GM23338 (cell line): Measurements from ENCODE around the gene STX5. TPM values are rescaled to one million over a fixed set of nuclear protein-coding genes. Genes with fewer than 3 reads are reported as not detected.

Source experiments
- ATAC-seq: fragments of 200-7000 bp; cut with Tn5 transposase; 3 replicates; pipeline ENCODE4 v1.9.1; 2020
- DNase-seq: peaks from one replicate; pipeline ENCODE4 v3.0.0-alpha.2; 2015; ENCODE audit warnings: low spot score
- H2AFZ ChIP-seq: fragments of 200-600 bp; sonication (generic); 2 replicates; pipeline ENCODE4 v1.8.0; 2016; ENCODE audit warnings: antibody characterized with exemption, mild to moderate bottlenecking, moderate library complexity
- H3F3A ChIP-seq: fragments of 200-600 bp; sonication (generic); replicated peaks from 2 replicates; pipeline ENCODE4 v1.8.0; 2017; ENCODE audit warnings: antibody characterized with exemption, mixed run types, low read depth
- H3K27ac ChIP-seq: fragments of 200-600 bp; sonication (generic); 2 replicates; pipeline ENCODE4 v1.6.1; 2016; ENCODE audit warnings: low read depth
- H3K27me3 ChIP-seq: fragments of 200-600 bp; sonication (generic); 2 replicates; pipeline ENCODE4 v1.8.0; 2016; ENCODE audit warnings: mild to moderate bottlenecking, mixed run types, moderate library complexity; ENCODE audit not compliant: insufficient read depth
- H3K36me3 ChIP-seq: fragments of 200-600 bp; sonication (generic); 2 replicates; pipeline ENCODE4 v1.8.0; 2016; ENCODE audit warnings: mild to moderate bottlenecking; ENCODE audit not compliant: insufficient read depth
- H3K4me1 ChIP-seq: fragments of 200-600 bp; sonication (generic); 2 replicates; pipeline ENCODE4 v1.8.0; 2016; ENCODE audit warnings: mild to moderate bottlenecking, moderate library complexity; ENCODE audit not compliant: insufficient read depth
- H3K4me2 ChIP-seq: fragments of 200-600 bp; sonication (generic); 2 replicates; pipeline ENCODE4 v1.7.1; 2017; ENCODE audit warnings: mixed run types
- H3K4me3 ChIP-seq: fragments of 200-600 bp; sonication (generic); 2 replicates; pipeline ENCODE4 v1.6.1; 2016; ENCODE audit warnings: mixed run types
- H3K79me2 ChIP-seq: fragments of 200-600 bp; sonication (generic); replicated peaks from 2 replicates; pipeline ENCODE4 v1.8.0; 2017; ENCODE audit warnings: mild to moderate bottlenecking; ENCODE audit not compliant: insufficient read depth
- H3K9me2 ChIP-seq: fragments of 200-600 bp; sonication (generic); 2 replicates; pipeline ENCODE4 v1.8.0; 2017; ENCODE audit not compliant: insufficient read depth
- H4K20me1 ChIP-seq: fragments of 200-600 bp; sonication (generic); replicated peaks from 2 replicates; pipeline ENCODE4 v1.8.0; 2017; ENCODE audit warnings: mild to moderate bottlenecking; ENCODE audit not compliant: insufficient read depth
- H3K27ac Mint-ChIP-seq: 2 replicates; pipeline ENCODE4 v1.8.0; 2020; ENCODE audit warnings: inconsistent platforms, mild to moderate bottlenecking, moderate library complexity, mixed read lengths
- H3K27me3 Mint-ChIP-seq: 3 replicates; pipeline ENCODE4 v1.8.0; 2022; ENCODE audit warnings: low read depth, mild to moderate bottlenecking, moderate library complexity, mixed read lengths, inconsistent platforms; ENCODE audit not compliant: insufficient read depth, poor library complexity
- H3K36me3 Mint-ChIP-seq: 3 replicates; pipeline ENCODE4 v1.8.0; 2021; ENCODE audit warnings: low read depth, mild to moderate bottlenecking, inconsistent platforms, moderate library complexity, mixed read lengths
- H3K4me1 Mint-ChIP-seq: 3 replicates; pipeline ENCODE4 v1.8.0; 2020; ENCODE audit warnings: mild to moderate bottlenecking, inconsistent platforms, mixed read lengths
- H3K4me3 Mint-ChIP-seq: 3 replicates; pipeline ENCODE4 v1.8.0; 2021; ENCODE audit warnings: moderate library complexity, mild to moderate bottlenecking, inconsistent platforms, mixed read lengths
- H3K9me3 Mint-ChIP-seq: 3 replicates; pipeline ENCODE4 v1.8.0; 2020; ENCODE audit warnings: moderate library complexity, mild to moderate bottlenecking, inconsistent platforms, mixed read lengths
- ETS1 ChIP-seq: IDR thresholded peaks from 2 replicates; pipeline ENCODE4 v1.6.1; 2016; ENCODE audit warnings: antibody characterized with exemption
- EZH2 ChIP-seq: fragments of 200-600 bp; sonication (generic); IDR thresholded peaks from one replicate; pipeline ENCODE4 v1.8.0; 2017; ENCODE audit warnings: antibody characterized with exemption, mild to moderate bottlenecking, low read depth; ENCODE audit not compliant: unreplicated experiment
- JUNB ChIP-seq: IDR thresholded peaks from one replicate; pipeline ENCODE4 v1.6.1; 2016; ENCODE audit warnings: antibody characterized with exemption; ENCODE audit not compliant: unreplicated experiment
- NANOG ChIP-seq: IDR thresholded peaks from 2 replicates; pipeline ENCODE4 v1.6.1; 2016; ENCODE audit warnings: antibody characterized with exemption, borderline replicate concordance
- POLR2AphosphoS5 ChIP-seq: IDR thresholded peaks from 2 replicates; pipeline ENCODE4 v1.6.1; 2016; ENCODE audit warnings: antibody characterized with exemption, low read depth
- REST ChIP-seq: IDR thresholded peaks from one replicate; pipeline ENCODE4 v1.6.1; 2018; ENCODE audit warnings: antibody characterized with exemption; ENCODE audit not compliant: unreplicated experiment
- ZNF114 ChIP-seq: fragments of 250-450 bp; sonication (Bioruptor Pico); IDR thresholded peaks from 2 replicates; pipeline ENCODE4 v1.5.0; 2020; ENCODE audit warnings: mild to moderate bottlenecking, moderate library complexity
- polyA plus RNA-seq: library from polyadenylated mRNA; unstranded; fragments of >200 nt; fragmentation: Nextera tagmentation; extraction: Ambion mirVana; gene quantifications from 2 replicates; pipeline ENCODE4 v1.2.1, GENCODE V29; 2016
- total RNA-seq: library from RNA; depleted of rRNA; stranded (reverse); fragments of >200 nt; shearing (Covaris generic); gene quantifications from 2 replicates; pipeline ENCODE4 v1.2.3, GENCODE V29; 2014

Gene STX5
- total and polyA plus RNA-seq, 2 experiments from 2014 or later = 7.7 to 22.2 TPM

GRCh38 chr11:62857541-62857982 lies 25.7 kb upstream of the STX5 start:
- peaks cover 67% of the 10 kb centered on the region for H3K4me1 ChIP-seq
- H3K36me3 Mint-ChIP-seq = peaks cover 88% of the 10 kb centered on the region

More at GRCh38 chr11:62857541-62857982, 25.7 kb upstream of the STX5 start:
- Mint-ChIP-seq H3K27ac (peak overlapping the region; percentile 100), H3K9me3 (peaks cover 17% of the 10 kb centered on the region), H3K27me3 (peaks cover 54% of the 10 kb centered on the region), H3K4me1 (peaks cover 56% of the 10 kb centered on the region), H3K4me3 (peak overlapping the region; percentile 98)
- H3K36me3 ChIP-seq = peaks cover 34% of the 10 kb centered on the region
- ATAC-seq = no peak
- DNase-seq = no peak
- peak overlapping the region; percentile 100 for H3K4me3 ChIP-seq
- peaks cover 39% of the 10 kb centered on the region for H4K20me1 ChIP-seq
- H3K27ac ChIP-seq = peak overlapping the region; percentile 94
- H2AFZ ChIP-seq = no peak overlapping the region
- no peaks in the 10 kb centered on the region for H3K9me2 ChIP-seq
- peaks cover 97% of the 10 kb centered on the region for H3K79me2 ChIP-seq
- H3K27me3 ChIP-seq = no peaks in the 10 kb centered on the region
- peak overlapping the region; percentile 88 for H3K4me2 ChIP-seq
- TF ChIP-seq EZH2 (no peak), ZNF114 (CRISPR knock-in tag) (no peak), REST (no peak), ETS1 (no peak), POLR2AphosphoS5 (no peak), NANOG (no peak), JUNB (no peak)
- peaks cover 60% of the 10 kb centered on the region for H3F3A ChIP-seq
